ENCODE data around the gene KLRF1.

The KLRF1 gene

GRCh38 chr12:9809338-9809737, 17.9 kb upstream of the KLRF1 start:
- no peak for DNase-seq (ENCODE audit: low read depth)

DNA sequence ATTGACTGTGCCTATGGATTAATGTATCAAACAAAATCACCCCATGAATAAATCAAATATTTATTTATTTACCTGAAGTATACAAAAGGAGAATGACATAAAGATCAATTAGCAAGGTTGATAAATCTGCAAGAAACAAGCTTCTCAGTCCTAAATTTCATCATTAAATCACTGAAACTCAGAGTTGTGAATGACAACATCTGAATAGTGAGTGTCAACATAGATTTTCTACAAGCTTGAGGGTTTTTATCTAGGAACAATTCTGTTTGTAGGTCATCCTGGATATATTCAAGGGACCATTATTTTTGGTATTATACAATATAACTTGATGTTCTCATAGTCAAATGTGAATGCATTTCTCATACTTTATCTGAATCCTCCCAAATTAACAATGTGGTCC, 17.4 kb upstream of the KLRF1 start:
- no peak for DNase-seq (ENCODE audit: low read depth)

- DNase-seq (ENCODE audit: low read depth): no peak
Measured at GRCh38 chr12:9810671-9811070, 16.6 kb upstream of the KLRF1 start.

DNA sequence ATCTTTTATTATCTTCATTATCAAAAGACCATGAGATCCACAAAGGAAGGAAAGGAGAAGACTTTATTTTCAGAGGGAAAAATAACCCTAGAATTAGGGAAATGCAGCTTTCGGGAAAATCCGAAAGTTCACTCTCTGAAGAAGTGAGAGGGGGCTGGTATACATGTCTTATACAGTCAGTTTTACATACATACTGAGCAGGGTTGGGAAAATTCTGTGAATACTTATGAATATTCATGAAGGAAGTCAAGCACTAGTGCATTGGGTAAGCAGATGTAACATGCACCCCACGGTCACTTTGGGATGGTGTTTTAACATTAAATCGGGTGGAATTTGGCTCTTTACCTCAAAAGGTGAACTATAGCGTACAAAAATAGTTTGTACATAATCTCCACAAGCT, 15.7 kb upstream of the KLRF1 start:
- no peak for DNase-seq (ENCODE audit: low read depth)

DNA sequence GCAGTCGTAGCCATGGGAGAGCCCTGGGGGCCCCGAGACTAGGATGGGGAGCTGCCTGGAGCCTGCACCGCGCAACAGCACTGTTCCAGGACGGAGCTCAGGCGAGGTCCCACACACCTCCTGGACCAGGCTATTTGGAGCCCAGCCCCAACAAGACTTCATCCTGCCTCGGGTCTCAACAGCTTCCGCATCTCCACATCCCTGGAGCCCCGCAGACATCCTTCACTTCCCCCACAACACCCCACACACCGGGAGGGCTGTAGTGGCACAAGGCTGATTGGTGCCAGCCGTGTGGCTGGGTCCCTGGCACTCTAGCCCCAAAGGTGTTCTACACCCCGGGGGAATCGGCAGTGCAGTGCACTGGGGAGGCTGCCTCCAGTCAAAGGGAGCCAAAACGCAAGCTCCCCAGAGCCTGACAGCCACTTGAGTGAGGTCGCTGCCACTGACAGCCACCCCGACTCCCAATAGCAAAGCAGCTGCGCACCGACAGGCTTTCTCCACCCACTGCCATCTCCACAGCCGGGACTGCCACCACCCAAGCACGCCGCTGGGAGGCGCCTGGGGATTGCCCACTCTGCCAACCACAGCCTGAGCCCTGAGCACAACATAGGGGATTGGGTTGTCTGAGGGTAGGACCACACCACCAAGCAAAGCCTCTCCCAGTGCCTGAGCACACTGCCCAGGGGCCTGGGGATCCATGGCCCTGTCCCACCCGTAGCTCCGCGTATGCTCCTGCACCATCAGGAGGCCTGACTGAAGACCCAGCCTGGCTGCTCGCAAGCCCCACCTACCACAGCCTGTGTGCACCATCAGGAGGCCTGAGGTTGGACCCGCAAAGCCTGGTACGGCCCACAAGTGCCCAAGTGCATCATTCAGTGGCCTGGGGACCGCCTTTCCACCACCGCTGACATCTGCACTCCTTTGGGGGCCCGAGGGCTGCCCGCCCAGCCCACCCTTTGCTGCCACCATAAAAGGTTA, 13.2 kb upstream of the KLRF1 start:
- no peak for DNase-seq (ENCODE audit: low read depth)

- DNase-seq (ENCODE audit: low read depth): no peak
Measured at GRCh38 chr12:9820281-9820930, 6.9 kb upstream of the KLRF1 start.

GRCh38 chr12:9829483-9829882, 2.2 kb downstream of the KLRF1 start:
- no peak for DNase-seq (ENCODE audit: low read depth)

DNA sequence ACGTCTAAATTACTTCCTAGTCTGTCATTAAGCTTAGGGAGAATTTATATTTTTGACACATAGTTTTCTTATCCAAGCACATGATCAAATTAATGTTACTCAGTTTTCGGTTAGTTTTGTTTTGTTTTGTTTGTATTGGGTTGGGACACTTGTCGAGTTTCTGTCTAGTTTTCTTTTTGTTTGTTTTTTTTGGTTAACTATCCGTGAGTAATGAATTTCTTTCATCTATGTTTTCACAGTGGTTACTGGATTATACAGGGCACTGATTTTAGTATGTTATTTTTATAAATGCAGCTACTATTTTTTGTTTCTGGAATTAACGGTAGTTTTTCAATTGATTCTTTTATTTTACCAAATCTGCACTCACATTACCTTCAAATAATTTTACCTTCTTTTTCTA, 2.7 kb downstream of the KLRF1 start:
- no peak for DNase-seq (ENCODE audit: low read depth)

DNA sequence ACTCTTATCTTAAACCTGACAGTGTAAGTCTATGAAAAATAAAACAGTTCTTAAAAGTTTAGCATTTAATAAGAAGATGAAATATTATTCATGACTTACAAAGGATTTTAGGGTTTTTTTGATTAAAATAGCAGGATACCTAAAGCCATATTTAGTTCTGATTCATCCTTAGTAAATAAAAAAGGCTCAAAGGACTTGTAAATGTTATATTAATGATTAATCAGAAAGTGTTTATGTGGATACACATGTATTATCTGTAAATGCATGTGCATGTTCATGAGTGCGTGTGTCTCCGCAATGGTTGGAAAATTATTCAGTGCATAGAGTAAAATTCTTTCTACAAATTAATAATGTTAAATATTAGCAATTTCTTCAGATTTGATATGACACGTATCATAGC, 4.4 kb downstream of the KLRF1 start:
- no peak for DNase-seq (ENCODE audit: low read depth)

DNA sequence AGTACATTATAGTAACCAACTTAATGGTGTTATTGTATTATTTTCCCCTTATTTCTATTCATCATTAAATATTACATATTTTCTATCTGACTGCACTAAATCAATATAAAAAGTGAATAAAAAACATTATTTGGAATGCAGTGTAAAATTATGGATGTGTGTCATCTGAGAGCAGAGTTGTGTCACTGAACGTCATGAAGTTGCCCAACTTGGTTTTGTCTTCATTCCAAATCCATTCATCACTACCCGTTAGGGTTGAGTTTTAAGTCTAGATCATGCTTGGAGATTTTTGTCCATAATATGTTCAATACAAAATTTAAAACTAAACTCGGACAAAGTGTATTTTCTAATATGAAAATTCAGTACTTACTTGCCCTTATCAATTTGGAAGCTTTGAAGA, 16.1 kb downstream of the KLRF1 start:
- DNase-seq (ENCODE audit: low read depth): no peak

DNA sequence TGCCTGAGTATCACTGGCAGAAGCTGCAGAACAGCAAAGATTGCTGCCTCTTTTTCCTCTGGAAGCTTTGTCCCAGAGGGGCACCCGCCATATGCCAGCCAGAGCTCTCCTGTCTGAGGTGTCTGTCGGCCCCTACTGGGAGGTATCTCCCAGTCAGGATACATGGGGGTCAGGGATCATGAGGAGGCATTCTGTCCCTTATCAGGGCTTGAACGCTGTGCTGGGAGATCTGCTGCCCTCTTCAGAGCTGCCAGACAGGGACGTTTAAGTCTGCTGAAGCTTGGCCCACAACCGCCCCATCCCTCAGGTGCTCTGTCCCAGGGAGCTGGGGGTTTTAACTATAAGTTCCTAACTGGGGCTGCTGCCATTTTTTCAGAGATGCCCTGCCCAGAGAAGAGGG, 21.6 kb downstream of the KLRF1 start:
- no peak for DNase-seq (ENCODE audit: low read depth)

GRCh38 chr12:9851050-9851449, 23.8 kb downstream of the KLRF1 start:
- no peak for DNase-seq (ENCODE audit: low read depth)

GRCh38 chr12:9851927-9852326, 24.6 kb downstream of the KLRF1 start:
- DNase-seq (ENCODE audit: low read depth): no peak

DNA sequence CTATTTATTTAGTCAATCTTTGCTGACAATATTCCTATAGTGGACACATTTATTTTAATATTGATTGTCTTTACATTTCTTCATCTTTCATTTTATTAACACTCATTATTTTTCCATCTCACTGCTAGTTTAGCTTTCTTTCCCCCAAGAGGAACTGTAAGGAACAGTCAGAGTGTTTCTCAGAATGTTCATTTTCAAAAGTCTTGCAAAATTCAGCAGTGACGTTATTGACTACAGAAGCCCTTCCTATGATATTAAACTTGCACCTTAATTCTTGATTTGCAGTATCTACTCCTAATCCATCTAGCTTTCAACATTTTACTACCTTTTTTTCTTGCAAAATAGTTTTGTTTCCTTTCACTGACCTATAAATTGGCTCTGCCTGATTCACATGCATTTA, 28.9 kb downstream of the KLRF1 start:
- DNase-seq (ENCODE audit: low read depth): no peak

- no peak for DNase-seq (ENCODE audit: low read depth)
Measured at GRCh38 chr12:9856894-9857293, 29.6 kb downstream of the KLRF1 start.

DNA sequence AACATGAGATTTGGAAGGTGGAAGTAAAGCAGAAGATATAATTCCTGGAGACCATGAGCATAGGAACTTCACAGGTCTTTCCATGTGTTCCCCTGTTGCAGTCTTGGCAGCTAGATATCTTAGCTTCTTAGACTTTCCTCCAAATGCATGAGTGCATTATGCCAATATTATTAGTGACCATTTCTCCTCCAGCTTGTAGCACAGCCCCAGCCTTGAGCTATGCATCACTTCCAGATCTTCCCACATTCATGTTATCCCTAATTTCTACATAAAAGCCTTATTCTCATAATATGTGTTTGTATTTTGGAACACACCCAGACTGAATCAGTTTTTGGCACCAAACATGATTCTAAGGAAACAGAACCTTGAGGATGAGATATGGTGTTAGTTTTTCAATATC, 30.9 kb downstream of the KLRF1 start:
- no peak for DNase-seq (ENCODE audit: low read depth)

- DNase-seq (ENCODE audit: low read depth): no peak
Measured at GRCh38 chr12:9864913-9865675, 37.8 kb downstream of the KLRF1 start.

DNA sequence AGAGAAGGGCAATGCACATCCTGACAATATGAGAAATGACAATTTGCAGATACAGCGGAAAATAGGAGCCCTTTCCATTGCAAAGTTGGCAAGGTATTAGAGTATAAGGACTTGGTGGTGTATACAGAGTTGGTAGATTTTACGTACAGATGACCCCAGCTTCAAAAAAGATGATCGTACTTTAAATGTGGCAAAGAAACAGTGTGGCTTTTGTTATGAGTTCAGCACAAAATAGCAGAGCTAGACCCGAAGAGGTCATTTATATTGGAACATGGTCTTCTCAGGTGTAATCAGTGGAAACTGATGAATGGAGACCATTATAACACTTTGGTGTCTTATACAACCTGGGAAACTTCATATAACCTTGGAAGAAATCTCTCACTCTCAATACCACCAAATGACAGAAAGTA, 39.6 kb downstream of the KLRF1 start:
- no peak for DNase-seq (ENCODE audit: low read depth)

- no peak for DNase-seq (ENCODE audit: low read depth)
Measured at GRCh38 chr12:9867531-9867930, 40.2 kb downstream of the KLRF1 start.

GRCh38 chr12:9868311-9868801, 41.1 kb downstream of the KLRF1 start:
- DNase-seq (ENCODE audit: low read depth): no peak

- DNase-seq (ENCODE audit: low read depth): no peak
Measured at GRCh38 chr12:9868951-9869306, 41.6 kb downstream of the KLRF1 start.

- DNase-seq (ENCODE audit: low read depth): peak; percentile 63
Measured at GRCh38 chr12:9869307-9870161, 42.3 kb downstream of the KLRF1 start, which contains the start of gene CLEC2B. Gene CLEC2B, minus strand, starts transcription at chr12:9869354.
